Measurements from ENCODE around the gene DMD. TPM values are rescaled to one million over a fixed set of nuclear protein-coding genes. Genes with fewer than 3 reads are reported as not detected.

Gene DMD
- total RNA-seq, 2 donors from 2014 or later, result 1.4 to 7.5 TPM

GRCh38 chrX:33032700-33033099 is 178.6 kb downstream of the DMD start:
- H3K4me3 Mint-ChIP-seq, result no peak overlapping the region
- ATAC-seq (replicated peaks), result no peak
- no peaks in the 10 kb centered on the region for H3K36me3 Mint-ChIP-seq (ENCODE audit: low read depth)
- no peaks in the 10 kb centered on the region for H3K27me3 Mint-ChIP-seq
- no peak overlapping the region for H3K27ac Mint-ChIP-seq
- H3K9me3 Mint-ChIP-seq, result no peaks in the 10 kb centered on the region
- H3K4me1 Mint-ChIP-seq, result no peaks in the 10 kb centered on the region

GRCh38 chrX:33014949-33015348 is 196.4 kb downstream of the DMD start:
- no peaks in the 10 kb centered on the region for H3K4me1 Mint-ChIP-seq
- H3K4me3 Mint-ChIP-seq, result no peak overlapping the region
- H3K36me3 Mint-ChIP-seq (ENCODE audit: low read depth), result no peaks in the 10 kb centered on the region
- no peak overlapping the region for H3K27ac Mint-ChIP-seq
- ATAC-seq (replicated peaks), result no peak
- no peaks in the 10 kb centered on the region for H3K27me3 Mint-ChIP-seq
- no peaks in the 10 kb centered on the region for H3K9me3 Mint-ChIP-seq

GRCh38 chrX:33014086-33014485 is 197.3 kb downstream of the DMD start:
- H3K4me1 Mint-ChIP-seq, result no peaks in the 10 kb centered on the region
- no peaks in the 10 kb centered on the region for H3K27me3 Mint-ChIP-seq
- ATAC-seq (replicated peaks), result no peak
- no peaks in the 10 kb centered on the region for H3K9me3 Mint-ChIP-seq
- no peak overlapping the region for H3K27ac Mint-ChIP-seq
- H3K4me3 Mint-ChIP-seq, result no peak overlapping the region
- H3K36me3 Mint-ChIP-seq (ENCODE audit: low read depth), result no peaks in the 10 kb centered on the region

- Mint-ChIP-seq H3K36me3 (ENCODE audit: low read depth) (no peaks in the 10 kb centered on the region), H3K4me3 (no peak overlapping the region), H3K27me3 (no peaks in the 10 kb centered on the region), H3K4me1 (no peaks in the 10 kb centered on the region), H3K27ac (no peak overlapping the region), H3K9me3 (no peaks in the 10 kb centered on the region)
- ATAC-seq (replicated peaks), result no peak
Observed at GRCh38 chrX:33001107-33001506, 210.2 kb downstream of the DMD start.

- Mint-ChIP-seq H3K36me3 (ENCODE audit: low read depth) (no peaks in the 10 kb centered on the region), H3K27me3 (no peaks in the 10 kb centered on the region), H3K9me3 (no peaks in the 10 kb centered on the region), H3K4me3 (no peak overlapping the region), H3K27ac (no peak overlapping the region), H3K4me1 (no peaks in the 10 kb centered on the region)
- no peak for ATAC-seq (replicated peaks)
Observed at GRCh38 chrX:32998776-32999175, 212.6 kb downstream of the DMD start.

GRCh38 chrX:32995427-32995826 is 215.9 kb downstream of the DMD start:
- H3K9me3 Mint-ChIP-seq, result no peaks in the 10 kb centered on the region
- H3K36me3 Mint-ChIP-seq (ENCODE audit: low read depth), result no peaks in the 10 kb centered on the region
- H3K27me3 Mint-ChIP-seq, result no peaks in the 10 kb centered on the region
- H3K27ac Mint-ChIP-seq, result no peak overlapping the region
- H3K4me3 Mint-ChIP-seq, result no peak overlapping the region
- no peak for ATAC-seq (replicated peaks)
- no peaks in the 10 kb centered on the region for H3K4me1 Mint-ChIP-seq

GRCh38 chrX:32987142-32987541 is 224.2 kb downstream of the DMD start:
- Mint-ChIP-seq H3K4me3 (no peak overlapping the region), H3K36me3 (ENCODE audit: low read depth) (no peaks in the 10 kb centered on the region), H3K4me1 (no peaks in the 10 kb centered on the region), H3K9me3 (no peaks in the 10 kb centered on the region), H3K27ac (no peak overlapping the region), H3K27me3 (no peaks in the 10 kb centered on the region)
- no peak for ATAC-seq (replicated peaks)

GRCh38 chrX:32985544-32985943 is 225.8 kb downstream of the DMD start:
- ATAC-seq (replicated peaks), result no peak
- H3K27me3 Mint-ChIP-seq, result no peaks in the 10 kb centered on the region
- no peak overlapping the region for H3K4me3 Mint-ChIP-seq
- no peaks in the 10 kb centered on the region for H3K9me3 Mint-ChIP-seq
- H3K27ac Mint-ChIP-seq, result no peak overlapping the region
- H3K36me3 Mint-ChIP-seq (ENCODE audit: low read depth), result no peaks in the 10 kb centered on the region
- H3K4me1 Mint-ChIP-seq, result no peaks in the 10 kb centered on the region

GRCh38 chrX:32966821-32967355 is 244.5 kb downstream of the DMD start:
- H3K4me3 Mint-ChIP-seq, result no peak overlapping the region
- H3K27me3 Mint-ChIP-seq, result no peaks in the 10 kb centered on the region
- no peaks in the 10 kb centered on the region for H3K4me1 Mint-ChIP-seq
- H3K27ac Mint-ChIP-seq, result no peak overlapping the region
- no peaks in the 10 kb centered on the region for H3K9me3 Mint-ChIP-seq
- no peaks in the 10 kb centered on the region for H3K36me3 Mint-ChIP-seq (ENCODE audit: low read depth)
- ATAC-seq (replicated peaks), result no peak

GRCh38 chrX:32954125-32954524 is 257.2 kb downstream of the DMD start:
- Mint-ChIP-seq H3K4me1 (no peaks in the 10 kb centered on the region), H3K27ac (no peak overlapping the region), H3K4me3 (no peak overlapping the region), H3K27me3 (no peaks in the 10 kb centered on the region), H3K9me3 (no peaks in the 10 kb centered on the region), H3K36me3 (ENCODE audit: low read depth) (no peaks in the 10 kb centered on the region)
- no peak for ATAC-seq (replicated peaks)

GRCh38 chrX:32948130-32948529 is 263.2 kb downstream of the DMD start:
- H3K4me1 Mint-ChIP-seq, result no peaks in the 10 kb centered on the region
- no peaks in the 10 kb centered on the region for H3K9me3 Mint-ChIP-seq
- ATAC-seq (replicated peaks), result no peak
- no peaks in the 10 kb centered on the region for H3K36me3 Mint-ChIP-seq (ENCODE audit: low read depth)
- no peak overlapping the region for H3K4me3 Mint-ChIP-seq
- no peaks in the 10 kb centered on the region for H3K27me3 Mint-ChIP-seq
- H3K27ac Mint-ChIP-seq, result no peak overlapping the region

GRCh38 chrX:32937043-32937442 is 274.3 kb downstream of the DMD start:
- Mint-ChIP-seq H3K27ac (no peak overlapping the region), H3K4me3 (no peak overlapping the region), H3K27me3 (no peaks in the 10 kb centered on the region), H3K36me3 (ENCODE audit: low read depth) (no peaks in the 10 kb centered on the region), H3K9me3 (peaks cover 3% of the 10 kb centered on the region), H3K4me1 (no peaks in the 10 kb centered on the region)
- no peak for ATAC-seq (replicated peaks)

GRCh38 chrX:32933548-32933947 is 277.8 kb downstream of the DMD start:
- no peaks in the 10 kb centered on the region for H3K27me3 Mint-ChIP-seq
- no peak for ATAC-seq (replicated peaks)
- no peaks in the 10 kb centered on the region for H3K36me3 Mint-ChIP-seq (ENCODE audit: low read depth)

GRCh38 chrX:32929040-32929439 is 282.3 kb downstream of the DMD start:
- no peaks in the 10 kb centered on the region for H3K4me1 Mint-ChIP-seq
- H3K36me3 Mint-ChIP-seq (ENCODE audit: low read depth), result no peaks in the 10 kb centered on the region
- no peak overlapping the region for H3K27ac Mint-ChIP-seq
- H3K9me3 Mint-ChIP-seq, result peaks cover 4% of the 10 kb centered on the region
- no peak for ATAC-seq (replicated peaks)
- no peak overlapping the region for H3K4me3 Mint-ChIP-seq
- no peaks in the 10 kb centered on the region for H3K27me3 Mint-ChIP-seq

More at GRCh38 chrX:32933548-32933947, 277.8 kb downstream of the DMD start:
- Mint-ChIP-seq H3K9me3 (peaks cover 3% of the 10 kb centered on the region), H3K4me1 (no peaks in the 10 kb centered on the region), H3K27ac (no peak overlapping the region), H3K4me3 (no peak overlapping the region)

- H3K36me3 Mint-ChIP-seq (ENCODE audit: low read depth), result no peaks in the 10 kb centered on the region
- H3K27me3 Mint-ChIP-seq, result no peaks in the 10 kb centered on the region
- no peak overlapping the region for H3K4me3 Mint-ChIP-seq
- H3K9me3 Mint-ChIP-seq, result no peaks in the 10 kb centered on the region
- H3K4me1 Mint-ChIP-seq, result no peaks in the 10 kb centered on the region
- no peak overlapping the region for H3K27ac Mint-ChIP-seq
- ATAC-seq (replicated peaks), result no peak
Observed at GRCh38 chrX:32896088-32896487, 315.3 kb downstream of the DMD start.

- Mint-ChIP-seq H3K9me3 (no peaks in the 10 kb centered on the region), H3K36me3 (ENCODE audit: low read depth) (no peaks in the 10 kb centered on the region), H3K27me3 (no peaks in the 10 kb centered on the region), H3K27ac (no peak overlapping the region), H3K4me3 (no peak overlapping the region), H3K4me1 (no peaks in the 10 kb centered on the region)
- no peak for ATAC-seq (replicated peaks)
Observed at GRCh38 chrX:32894679-32895078, 316.7 kb downstream of the DMD start.
